Measurements from ENCODE around the gene RHBDF1. TPM values are rescaled to one million over a fixed set of nuclear protein-coding genes. Genes with fewer than 3 reads are reported as not detected.

RHBDF1 gene
- total and polyA plus RNA-seq, 4 donors = 1.8 to 6.2 (median 3.5) TPM

DNA sequence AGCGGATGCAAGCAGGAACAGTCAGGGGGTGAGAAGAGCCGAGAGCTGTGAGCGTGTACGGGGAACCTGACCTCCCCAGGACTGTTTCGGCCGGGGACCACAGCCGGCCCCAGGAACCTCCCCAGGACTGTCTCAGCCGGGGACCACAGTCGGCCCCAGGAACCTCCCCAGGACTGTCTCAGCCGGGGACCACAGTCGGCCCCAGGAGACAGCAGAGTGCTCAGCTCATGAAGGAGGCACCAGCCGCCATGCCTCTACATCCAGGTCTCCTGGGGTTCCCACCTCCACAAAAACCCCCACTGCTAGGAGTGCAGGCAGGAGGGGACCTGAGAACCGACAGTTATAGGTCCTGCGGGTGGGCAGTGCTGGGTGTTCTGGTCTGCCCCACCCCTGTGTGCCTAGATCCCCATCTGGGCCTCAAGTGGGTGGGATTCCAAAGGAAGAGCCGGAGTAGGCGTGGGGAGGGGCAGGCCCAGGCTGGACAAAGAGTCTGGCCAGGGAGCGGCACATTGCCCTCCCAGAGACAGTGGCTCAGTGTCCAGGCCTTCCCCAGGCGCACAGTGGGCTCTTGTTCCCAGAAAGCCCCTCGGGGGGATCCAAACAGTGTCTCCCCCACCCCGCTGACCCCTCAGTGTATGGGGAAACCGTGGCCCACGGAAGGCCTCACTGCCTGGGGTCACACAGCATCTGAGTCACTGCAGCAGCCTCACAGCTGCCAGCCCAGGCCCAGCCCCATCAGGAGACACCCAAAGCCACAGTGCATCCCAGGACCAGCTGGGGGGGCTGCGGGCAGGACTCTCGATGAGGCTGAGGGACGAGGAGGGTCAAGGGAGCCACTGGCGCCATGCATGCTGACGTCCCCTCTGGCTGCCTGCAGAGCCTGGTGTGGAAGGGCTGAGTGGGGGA is 4.3 kb downstream of the RHBDF1 start (continued):
- TF ChIP-seq, protein P1, sequence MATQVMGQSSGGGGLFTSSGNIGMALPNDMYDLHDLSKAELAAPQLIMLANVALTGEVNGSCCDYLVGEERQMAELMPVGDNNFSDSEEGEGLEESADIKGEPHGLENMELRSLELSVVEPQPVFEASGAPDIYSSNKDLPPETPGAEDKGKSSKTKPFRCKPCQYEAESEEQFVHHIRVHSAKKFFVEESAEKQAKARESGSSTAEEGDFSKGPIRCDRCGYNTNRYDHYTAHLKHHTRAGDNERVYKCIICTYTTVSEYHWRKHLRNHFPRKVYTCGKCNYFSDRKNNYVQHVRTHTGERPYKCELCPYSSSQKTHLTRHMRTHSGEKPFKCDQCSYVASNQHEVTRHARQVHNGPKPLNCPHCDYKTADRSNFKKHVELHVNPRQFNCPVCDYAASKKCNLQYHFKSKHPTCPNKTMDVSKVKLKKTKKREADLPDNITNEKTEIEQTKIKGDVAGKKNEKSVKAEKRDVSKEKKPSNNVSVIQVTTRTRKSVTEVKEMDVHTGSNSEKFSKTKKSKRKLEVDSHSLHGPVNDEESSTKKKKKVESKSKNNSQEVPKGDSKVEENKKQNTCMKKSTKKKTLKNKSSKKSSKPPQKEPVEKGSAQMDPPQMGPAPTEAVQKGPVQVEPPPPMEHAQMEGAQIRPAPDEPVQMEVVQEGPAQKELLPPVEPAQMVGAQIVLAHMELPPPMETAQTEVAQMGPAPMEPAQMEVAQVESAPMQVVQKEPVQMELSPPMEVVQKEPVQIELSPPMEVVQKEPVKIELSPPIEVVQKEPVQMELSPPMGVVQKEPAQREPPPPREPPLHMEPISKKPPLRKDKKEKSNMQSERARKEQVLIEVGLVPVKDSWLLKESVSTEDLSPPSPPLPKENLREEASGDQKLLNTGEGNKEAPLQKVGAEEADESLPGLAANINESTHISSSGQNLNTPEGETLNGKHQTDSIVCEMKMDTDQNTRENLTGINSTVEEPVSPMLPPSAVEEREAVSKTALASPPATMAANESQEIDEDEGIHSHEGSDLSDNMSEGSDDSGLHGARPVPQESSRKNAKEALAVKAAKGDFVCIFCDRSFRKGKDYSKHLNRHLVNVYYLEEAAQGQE (IDR thresholded peaks at IDR 0.05) = no peak

DNA sequence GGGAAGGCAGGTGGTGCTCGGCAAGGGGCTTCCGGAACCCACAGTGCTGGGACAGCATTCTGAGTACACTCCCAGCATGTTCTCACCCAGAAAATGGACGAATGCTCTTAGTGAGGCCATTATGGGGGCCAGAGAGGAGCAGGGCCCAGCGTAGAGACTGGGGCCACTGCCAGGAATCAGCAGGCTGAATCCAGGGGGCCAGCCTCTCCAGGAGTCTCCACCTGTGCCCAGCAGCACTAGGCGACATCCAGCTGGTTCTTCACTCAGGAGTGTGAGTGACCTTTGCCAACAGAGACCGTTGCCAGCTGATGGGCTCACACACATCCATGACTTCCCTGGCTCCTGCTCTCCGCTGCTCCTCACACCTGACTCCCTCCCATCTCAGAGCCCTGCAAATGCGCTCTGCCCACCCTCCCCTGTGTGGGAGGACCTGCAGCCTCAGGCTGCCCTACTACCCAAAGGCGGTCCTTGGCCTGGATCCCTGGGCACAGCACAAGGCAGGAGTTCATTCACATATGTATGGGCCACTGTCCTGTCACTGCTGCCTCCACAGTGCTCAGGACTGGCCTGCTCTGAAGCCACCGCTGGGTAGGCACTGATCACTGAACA is 5.1 kb downstream of the RHBDF1 start:
- 70% methylated on average over 10 of the region's 10 CpGs for WGBS
- Histone ChIP-seq H3K4me3 (ENCODE audit: low read depth in 1 of 3, low read length in 3 of 3) (no peak overlapping the region), H3K27ac (ENCODE audit: low read depth in 1 of 2, low read length in 2 of 2) (no peak overlapping the region), H3K9ac (ENCODE audit: low read depth in 1 of 2, low read length in 2 of 2) (no peak overlapping the region), H3K27me3 (ENCODE audit: control insufficient read depth in 4 of 4, insufficient read depth in 4 of 4, low read length in 3 of 4) (no peaks in the 10 kb centered on the region), H3K36me3 (ENCODE audit: control insufficient read depth in 4 of 4, insufficient read depth in 3 of 4, low read depth in 1 of 4, low read length in 3 of 4) (no peaks in the 10 kb centered on the region), H3K9me3 (ENCODE audit: control insufficient read depth in 4 of 4, low read length in 3 of 4) (no peaks in the 10 kb centered on the region), H3K4me1 (ENCODE audit: control insufficient read depth in 4 of 4, insufficient read depth in 4 of 4, low read length in 3 of 4) (peaks cover 2 to 29% (median 15%) of the 10 kb centered on the region in 4 donors)
- TF ChIP-seq, protein P2, sequence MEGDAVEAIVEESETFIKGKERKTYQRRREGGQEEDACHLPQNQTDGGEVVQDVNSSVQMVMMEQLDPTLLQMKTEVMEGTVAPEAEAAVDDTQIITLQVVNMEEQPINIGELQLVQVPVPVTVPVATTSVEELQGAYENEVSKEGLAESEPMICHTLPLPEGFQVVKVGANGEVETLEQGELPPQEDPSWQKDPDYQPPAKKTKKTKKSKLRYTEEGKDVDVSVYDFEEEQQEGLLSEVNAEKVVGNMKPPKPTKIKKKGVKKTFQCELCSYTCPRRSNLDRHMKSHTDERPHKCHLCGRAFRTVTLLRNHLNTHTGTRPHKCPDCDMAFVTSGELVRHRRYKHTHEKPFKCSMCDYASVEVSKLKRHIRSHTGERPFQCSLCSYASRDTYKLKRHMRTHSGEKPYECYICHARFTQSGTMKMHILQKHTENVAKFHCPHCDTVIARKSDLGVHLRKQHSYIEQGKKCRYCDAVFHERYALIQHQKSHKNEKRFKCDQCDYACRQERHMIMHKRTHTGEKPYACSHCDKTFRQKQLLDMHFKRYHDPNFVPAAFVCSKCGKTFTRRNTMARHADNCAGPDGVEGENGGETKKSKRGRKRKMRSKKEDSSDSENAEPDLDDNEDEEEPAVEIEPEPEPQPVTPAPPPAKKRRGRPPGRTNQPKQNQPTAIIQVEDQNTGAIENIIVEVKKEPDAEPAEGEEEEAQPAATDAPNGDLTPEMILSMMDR (IDR thresholded peaks at IDR 0.05; ENCODE audit: low read depth, low read length, missing input control) = no peak
- TF ChIP-seq TAF1 (conservative IDR thresholded peaks at IDR 0.05) (no peak), NR2F2 (IDR thresholded peaks at IDR 0.05) (no peak), RXRA (IDR thresholded peaks at IDR 0.05) (no peak), JUND (IDR thresholded peaks at IDR 0.05) (no peak), FOXA1 (IDR thresholded peaks at IDR 0.05) (no peak), GABPA (IDR thresholded peaks at IDR 0.05 in 1 of 2, conservative IDR thresholded peaks at IDR 0.05 in 1 of 2) (no peak), YY1 (IDR thresholded peaks at IDR 0.05) (no peak), EGR1 (IDR thresholded peaks at IDR 0.05; ENCODE audit: low read depth in 2 of 2) (no peak), FOXA2 (IDR thresholded peaks at IDR 0.05) (no peak), SP1 (IDR thresholded peaks at IDR 0.05) (no peak), HNF4G (IDR thresholded peaks at IDR 0.05) (no peak), HNF4A (conservative IDR thresholded peaks at IDR 0.05) (no peak), RAD21 (IDR thresholded peaks at IDR 0.05) (no peak)
- TF ChIP-seq, protein P1 (IDR thresholded peaks at IDR 0.05) = no peak
- TF ChIP-seq, protein P3, sequence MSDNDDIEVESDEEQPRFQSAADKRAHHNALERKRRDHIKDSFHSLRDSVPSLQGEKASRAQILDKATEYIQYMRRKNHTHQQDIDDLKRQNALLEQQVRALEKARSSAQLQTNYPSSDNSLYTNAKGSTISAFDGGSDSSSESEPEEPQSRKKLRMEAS (IDR thresholded peaks at IDR 0.05) = no peak
- TF ChIP-seq, protein P4, sequence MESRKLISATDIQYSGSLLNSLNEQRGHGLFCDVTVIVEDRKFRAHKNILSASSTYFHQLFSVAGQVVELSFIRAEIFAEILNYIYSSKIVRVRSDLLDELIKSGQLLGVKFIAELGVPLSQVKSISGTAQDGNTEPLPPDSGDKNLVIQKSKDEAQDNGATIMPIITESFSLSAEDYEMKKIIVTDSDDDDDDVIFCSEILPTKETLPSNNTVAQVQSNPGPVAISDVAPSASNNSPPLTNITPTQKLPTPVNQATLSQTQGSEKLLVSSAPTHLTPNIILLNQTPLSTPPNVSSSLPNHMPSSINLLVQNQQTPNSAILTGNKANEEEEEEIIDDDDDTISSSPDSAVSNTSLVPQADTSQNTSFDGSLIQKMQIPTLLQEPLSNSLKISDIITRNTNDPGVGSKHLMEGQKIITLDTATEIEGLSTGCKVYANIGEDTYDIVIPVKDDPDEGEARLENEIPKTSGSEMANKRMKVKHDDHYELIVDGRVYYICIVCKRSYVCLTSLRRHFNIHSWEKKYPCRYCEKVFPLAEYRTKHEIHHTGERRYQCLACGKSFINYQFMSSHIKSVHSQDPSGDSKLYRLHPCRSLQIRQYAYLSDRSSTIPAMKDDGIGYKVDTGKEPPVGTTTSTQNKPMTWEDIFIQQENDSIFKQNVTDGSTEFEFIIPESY (IDR thresholded peaks at IDR 0.05) = no peak
- TF ChIP-seq, protein P5, sequence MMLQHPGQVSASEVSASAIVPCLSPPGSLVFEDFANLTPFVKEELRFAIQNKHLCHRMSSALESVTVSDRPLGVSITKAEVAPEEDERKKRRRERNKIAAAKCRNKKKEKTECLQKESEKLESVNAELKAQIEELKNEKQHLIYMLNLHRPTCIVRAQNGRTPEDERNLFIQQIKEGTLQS (IDR thresholded peaks at IDR 0.05) = no peak
- no peak for DNase-seq (ENCODE audit: low spot score)
